Fibroblast of the aortic adventitia (primary cell): Measurements from ENCODE around the gene SH3GLB2. TPM values are rescaled to one million over a fixed set of nuclear protein-coding genes. Genes with fewer than 3 reads are reported as not detected.

Experiments used
- DNase-seq: peaks from one replicate; pipeline ENCODE4 v3.0.0-alpha.2; 2010; ENCODE audit warnings: low read depth
- H3K4me3 ChIP-seq: 2 replicates; pipeline ENCODE4 v1.5.1; 2011; ENCODE audit warnings: low read depth, mild to moderate bottlenecking, control low read depth, low read length, moderate library complexity
- total RNA-seq: library from RNA; depleted of rRNA; stranded (reverse); fragments of >200 nt; gene quantifications from 2 replicates; pipeline ENCODE4 v1.2.3, GENCODE V29; 2012; ENCODE audit warnings: low replicate concordance
- TF ChIP-seq, protein P1 (sequence below): IDR thresholded peaks from 2 replicates; pipeline ENCODE4 v1.5.1; 2011; ENCODE audit warnings: mild to moderate bottlenecking, low read length, control low read depth, inconsistent platforms; ENCODE audit not compliant: insufficient read depth

SH3GLB2 gene
- total RNA-seq, 1 donor, result 41.0 TPM

DNA sequence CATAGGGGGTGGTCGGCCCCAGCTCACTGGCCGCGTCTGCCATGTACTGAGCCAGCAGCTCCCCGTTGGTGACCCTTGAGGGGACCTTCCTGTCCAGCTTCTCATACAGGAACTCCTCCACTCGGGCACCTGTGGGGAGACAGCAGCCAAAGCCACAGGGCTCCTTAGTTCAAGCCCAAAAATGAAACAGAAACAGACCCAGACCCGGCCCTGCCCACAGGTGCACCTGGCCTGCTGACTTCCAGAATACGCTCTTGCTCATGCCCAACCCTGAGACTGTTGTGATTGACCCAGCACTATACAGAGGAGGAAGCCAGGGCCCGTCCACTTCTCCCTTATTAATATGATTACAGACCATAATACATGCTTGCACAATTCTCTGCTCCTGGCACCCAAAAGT is 7.0 kb downstream of the SH3GLB2 start:
- TF ChIP-seq, protein P1, sequence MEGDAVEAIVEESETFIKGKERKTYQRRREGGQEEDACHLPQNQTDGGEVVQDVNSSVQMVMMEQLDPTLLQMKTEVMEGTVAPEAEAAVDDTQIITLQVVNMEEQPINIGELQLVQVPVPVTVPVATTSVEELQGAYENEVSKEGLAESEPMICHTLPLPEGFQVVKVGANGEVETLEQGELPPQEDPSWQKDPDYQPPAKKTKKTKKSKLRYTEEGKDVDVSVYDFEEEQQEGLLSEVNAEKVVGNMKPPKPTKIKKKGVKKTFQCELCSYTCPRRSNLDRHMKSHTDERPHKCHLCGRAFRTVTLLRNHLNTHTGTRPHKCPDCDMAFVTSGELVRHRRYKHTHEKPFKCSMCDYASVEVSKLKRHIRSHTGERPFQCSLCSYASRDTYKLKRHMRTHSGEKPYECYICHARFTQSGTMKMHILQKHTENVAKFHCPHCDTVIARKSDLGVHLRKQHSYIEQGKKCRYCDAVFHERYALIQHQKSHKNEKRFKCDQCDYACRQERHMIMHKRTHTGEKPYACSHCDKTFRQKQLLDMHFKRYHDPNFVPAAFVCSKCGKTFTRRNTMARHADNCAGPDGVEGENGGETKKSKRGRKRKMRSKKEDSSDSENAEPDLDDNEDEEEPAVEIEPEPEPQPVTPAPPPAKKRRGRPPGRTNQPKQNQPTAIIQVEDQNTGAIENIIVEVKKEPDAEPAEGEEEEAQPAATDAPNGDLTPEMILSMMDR, result no peak
- DNase-seq, result no peak
- no peak overlapping the region for H3K4me3 ChIP-seq

DNA sequence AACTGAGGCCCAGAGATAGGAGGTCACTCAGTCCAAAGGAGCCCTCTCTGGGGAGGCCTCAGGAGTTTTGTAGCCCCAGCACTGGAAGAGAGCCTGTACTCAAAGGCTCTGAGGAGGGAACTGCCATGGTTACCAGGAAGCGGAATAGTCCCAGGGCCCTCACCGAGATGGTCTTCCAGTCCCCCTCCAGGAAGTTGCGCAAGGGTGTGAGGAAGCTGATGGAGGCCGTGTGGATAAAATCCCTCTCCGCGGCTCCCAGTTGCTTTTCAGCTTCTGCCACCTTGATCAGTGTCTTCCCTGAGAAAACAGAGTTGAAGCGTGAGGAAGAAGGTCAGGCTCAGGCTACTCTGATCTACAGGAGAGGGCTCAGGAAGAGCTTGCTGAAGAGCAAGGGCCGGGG is 13.5 kb downstream of the SH3GLB2 start:
- no peak overlapping the region for H3K4me3 ChIP-seq
- TF ChIP-seq, protein P1, result no peak
- no peak for DNase-seq

DNA sequence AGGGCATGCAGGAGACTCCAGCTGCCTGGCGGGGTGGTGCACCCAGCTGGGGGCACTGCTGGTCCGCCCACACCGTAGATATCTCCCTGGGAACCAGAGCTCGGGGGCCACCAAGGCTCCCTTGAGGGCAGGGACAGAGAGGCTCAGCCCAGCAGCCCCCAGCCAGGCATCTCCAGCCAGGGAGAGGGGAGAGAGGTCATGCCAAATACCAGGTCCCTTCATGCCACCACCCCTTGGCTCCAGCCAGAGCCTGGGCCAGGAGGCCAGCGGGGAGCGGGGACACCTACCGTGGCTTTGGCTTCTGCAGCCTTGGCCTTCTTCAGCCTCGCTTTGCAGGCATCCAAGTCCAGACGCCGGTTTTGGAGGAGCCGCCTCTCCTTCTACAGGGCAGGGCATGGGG is 14.0 kb downstream of the SH3GLB2 start:
- H3K4me3 ChIP-seq, result no peak overlapping the region
- no peak for DNase-seq
- TF ChIP-seq, protein P1, result no peak

DNA sequence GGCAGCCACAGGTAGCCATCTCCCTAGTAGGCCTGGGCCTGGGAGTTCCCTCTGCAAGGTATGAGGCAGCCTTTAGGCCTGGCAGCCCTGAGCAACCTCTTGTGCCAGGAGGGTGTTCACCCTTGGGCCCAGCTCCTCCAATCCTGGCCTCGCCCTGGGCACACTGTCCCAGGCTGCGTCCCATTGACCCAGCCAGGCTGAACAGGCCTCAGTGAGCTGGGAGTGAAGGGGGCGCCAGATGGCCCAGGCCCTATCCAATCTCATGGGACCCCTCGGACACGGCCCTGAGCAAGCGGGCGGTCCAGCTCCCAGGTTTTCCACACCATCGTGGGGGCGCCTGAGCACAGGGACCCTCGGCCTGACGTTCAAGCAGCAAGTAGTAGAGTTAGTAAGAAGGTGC is 14.5 kb downstream of the SH3GLB2 start:
- TF ChIP-seq, protein P1, result no peak
- no peak for DNase-seq

DNA sequence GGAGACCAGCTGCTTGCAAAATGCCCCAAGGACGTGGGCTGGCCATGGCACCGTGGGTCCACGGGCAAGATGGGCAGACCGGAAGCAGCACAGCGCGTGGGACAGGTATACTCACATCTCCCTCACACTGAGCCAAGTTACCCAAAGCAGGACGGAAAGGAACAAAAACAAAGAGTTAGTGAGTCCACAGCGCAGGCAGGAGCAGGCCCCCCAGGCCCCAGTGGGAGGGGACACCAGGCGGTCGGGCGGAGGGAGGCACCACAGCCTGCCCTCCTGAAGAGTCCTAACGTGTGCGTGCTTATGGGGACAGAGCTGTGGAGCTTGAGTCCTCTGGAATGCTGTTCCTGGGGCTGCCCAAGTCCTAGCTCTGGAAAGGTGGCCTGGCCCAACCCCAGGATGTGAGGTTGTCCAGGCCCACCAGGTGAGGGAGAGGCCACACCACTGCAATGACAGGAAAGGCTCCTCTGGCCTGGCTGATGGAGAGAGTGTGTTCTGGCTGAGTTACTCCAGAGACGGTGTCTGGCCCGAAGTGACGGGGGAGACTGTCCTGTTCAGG is 15.2 kb downstream of the SH3GLB2 start:
- TF ChIP-seq, protein P1, result no peak
- H3K4me3 ChIP-seq, result no peak overlapping the region

More for the DNA sequence above, 14.5 kb downstream of the SH3GLB2 start:
- H3K4me3 ChIP-seq, result no peak overlapping the region

DNA sequence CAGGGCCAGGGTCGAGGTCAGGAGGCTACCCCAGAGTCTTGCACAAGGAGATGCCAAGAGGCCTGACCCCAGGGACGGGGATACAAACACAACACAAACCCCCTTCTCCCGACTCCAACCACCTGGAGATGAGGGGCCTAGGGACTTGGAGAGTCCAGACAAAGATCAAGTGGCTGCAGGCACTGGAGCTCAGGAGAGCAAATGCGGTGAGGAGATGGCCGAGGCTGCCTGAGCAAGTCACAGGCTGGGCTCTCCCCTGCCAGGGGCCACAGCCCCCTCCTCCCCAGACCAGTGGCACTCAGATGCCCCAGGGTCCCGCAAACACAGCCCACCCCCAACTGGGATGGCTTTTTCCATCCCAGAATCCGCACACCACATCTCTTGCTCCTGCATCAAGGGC is 15.8 kb downstream of the SH3GLB2 start:
- H3K4me3 ChIP-seq, result no peak overlapping the region
- TF ChIP-seq, protein P1, result no peak
- DNase-seq, result no peak

More for the DNA sequence above, 15.2 kb downstream of the SH3GLB2 start:
- no peak for DNase-seq

DNA sequence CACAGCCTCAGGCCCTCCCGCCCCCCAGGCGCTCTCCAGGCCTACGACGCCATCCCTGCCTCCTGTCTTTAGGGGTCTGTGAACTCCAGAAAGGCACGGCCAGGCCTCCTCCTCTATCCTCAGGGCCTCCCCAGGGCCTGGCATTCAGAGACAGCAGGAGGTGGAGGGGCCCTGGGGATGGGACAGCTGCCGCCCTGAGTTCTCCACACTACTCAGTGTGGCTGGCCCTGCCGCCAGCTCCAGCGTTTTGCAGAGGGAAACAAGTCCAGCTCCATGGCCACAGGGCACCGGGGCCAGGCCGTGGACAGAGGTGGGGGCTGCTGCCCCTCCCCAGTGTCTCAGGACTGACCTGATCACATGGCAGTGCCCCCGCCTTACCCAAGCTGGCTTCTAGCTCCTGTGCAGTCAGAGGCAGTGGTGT is 16.4 kb downstream of the SH3GLB2 start:
- no peak for DNase-seq
- TF ChIP-seq, protein P1, result no peak
- H3K4me3 ChIP-seq, result no peak overlapping the region
